ENCODE measurements around the gene RNF220. TPM values are rescaled to one million over a fixed set of nuclear protein-coding genes. Genes with fewer than 3 reads are reported as not detected.
A peak's percentile ranks its signal among the peaks of the same experiment; 100 is the strongest.

The RNF220 gene
- total and polyA plus RNA-seq, 2 of the 13 experiments (the other 11 are each of a cell fraction or from before 2014, with no cell fraction given), result 48.2 to 72.1 TPM

DNA sequence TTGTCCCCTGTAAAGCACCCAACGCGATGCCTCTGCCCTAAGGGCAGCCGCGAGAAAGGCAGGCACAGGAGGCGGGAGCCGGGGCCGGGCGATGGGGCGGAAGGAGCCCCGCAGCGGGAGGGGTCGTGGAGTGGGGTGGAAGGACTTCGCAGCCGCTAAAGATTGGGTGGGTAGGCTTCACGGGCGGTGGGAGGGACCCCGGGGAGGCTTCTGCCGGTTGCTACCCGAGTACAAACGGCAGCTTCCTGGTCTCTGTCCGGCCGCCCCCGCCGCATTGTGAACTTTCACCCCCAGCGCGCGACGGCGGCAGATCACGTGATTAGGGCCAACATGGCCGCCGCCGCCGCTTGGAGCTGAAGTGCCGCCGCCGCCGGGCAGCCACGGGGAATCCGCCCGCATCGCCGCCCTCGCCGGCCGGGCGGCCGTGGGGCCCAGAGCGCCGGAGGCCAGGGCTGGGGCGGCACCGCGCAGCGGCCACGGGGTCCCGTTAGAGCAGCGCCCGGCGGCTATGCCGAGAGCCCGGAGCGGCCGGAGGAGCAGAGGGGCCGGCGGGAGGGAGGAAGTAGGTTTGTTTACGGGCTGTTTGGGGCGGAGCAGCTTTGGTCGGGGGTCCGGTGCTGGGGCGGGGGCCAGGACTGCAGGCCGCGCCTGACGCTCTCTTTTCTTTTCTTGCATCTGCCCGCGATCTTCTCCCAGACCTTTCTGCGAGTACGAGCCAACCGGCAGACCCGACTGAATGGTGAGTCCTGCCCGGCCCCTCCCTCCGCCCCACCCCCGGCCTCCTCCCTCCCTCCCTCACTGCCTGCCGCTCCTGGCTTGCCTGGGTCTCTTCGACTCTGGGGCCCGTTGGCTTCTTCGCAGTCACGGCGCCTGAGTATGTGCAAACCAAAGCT is 226.8 kb downstream of the RNF220 start (continued):
- peak; percentile 67; the same call in 1 of the 2 replicates for TF ChIP-seq ZNF563 (CRISPR knock-in tag; IDR thresholded peaks at IDR 0.05)
- TF ChIP-seq, protein P1, sequence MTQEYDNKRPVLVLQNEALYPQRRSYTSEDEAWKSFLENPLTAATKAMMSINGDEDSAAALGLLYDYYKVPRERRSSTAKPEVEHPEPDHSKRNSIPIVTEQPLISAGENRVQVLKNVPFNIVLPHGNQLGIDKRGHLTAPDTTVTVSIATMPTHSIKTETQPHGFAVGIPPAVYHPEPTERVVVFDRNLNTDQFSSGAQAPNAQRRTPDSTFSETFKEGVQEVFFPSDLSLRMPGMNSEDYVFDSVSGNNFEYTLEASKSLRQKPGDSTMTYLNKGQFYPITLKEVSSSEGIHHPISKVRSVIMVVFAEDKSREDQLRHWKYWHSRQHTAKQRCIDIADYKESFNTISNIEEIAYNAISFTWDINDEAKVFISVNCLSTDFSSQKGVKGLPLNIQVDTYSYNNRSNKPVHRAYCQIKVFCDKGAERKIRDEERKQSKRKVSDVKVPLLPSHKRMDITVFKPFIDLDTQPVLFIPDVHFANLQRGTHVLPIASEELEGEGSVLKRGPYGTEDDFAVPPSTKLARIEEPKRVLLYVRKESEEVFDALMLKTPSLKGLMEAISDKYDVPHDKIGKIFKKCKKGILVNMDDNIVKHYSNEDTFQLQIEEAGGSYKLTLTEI (CRISPR knock-in tag; conservative IDR thresholded peaks at IDR 0.05), result no peak
- no peak for TF ChIP-seq MIER3 (CRISPR knock-in tag; IDR thresholded peaks at IDR 0.05; ENCODE audit: borderline replicate concordance)
- TF ChIP-seq ZNF354B (CRISPR knock-in tag; IDR thresholded peaks at IDR 0.05), result no peak
- peak; percentile 97 for TF ChIP-seq YY1 (IDR thresholded peaks at IDR 0.05; ENCODE audit: insufficient read depth, insufficient replicate concordance, low read depth, low read length)
- TF ChIP-seq ASH2L (IDR thresholded peaks at IDR 0.05; ENCODE audit: insufficient read length, low read depth, low read length), result peak; percentile 77
- TF ChIP-seq ZNF335 (CRISPR knock-in tag; IDR thresholded peaks at IDR 0.05), result no peak
- no peak for TF ChIP-seq ZNF83 (CRISPR knock-in tag; IDR thresholded peaks at IDR 0.05; ENCODE audit: borderline replicate concordance)
- TF ChIP-seq ZSCAN21 (CRISPR knock-in tag; IDR thresholded peaks at IDR 0.05; ENCODE audit: borderline replicate concordance), result no peak; the same call in 1 of the 2 replicates
- no peak for TF ChIP-seq NRL (CRISPR knock-in tag; IDR thresholded peaks at IDR 0.05; ENCODE audit: borderline replicate concordance)
- no peak for TF ChIP-seq ZBTB42 (CRISPR knock-in tag; IDR thresholded peaks at IDR 0.05)
- TF ChIP-seq, protein P2, sequence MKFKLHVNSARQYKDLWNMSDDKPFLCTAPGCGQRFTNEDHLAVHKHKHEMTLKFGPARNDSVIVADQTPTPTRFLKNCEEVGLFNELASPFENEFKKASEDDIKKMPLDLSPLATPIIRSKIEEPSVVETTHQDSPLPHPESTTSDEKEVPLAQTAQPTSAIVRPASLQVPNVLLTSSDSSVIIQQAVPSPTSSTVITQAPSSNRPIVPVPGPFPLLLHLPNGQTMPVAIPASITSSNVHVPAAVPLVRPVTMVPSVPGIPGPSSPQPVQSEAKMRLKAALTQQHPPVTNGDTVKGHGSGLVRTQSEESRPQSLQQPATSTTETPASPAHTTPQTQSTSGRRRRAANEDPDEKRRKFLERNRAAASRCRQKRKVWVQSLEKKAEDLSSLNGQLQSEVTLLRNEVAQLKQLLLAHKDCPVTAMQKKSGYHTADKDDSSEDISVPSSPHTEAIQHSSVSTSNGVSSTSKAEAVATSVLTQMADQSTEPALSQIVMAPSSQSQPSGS (CRISPR knock-in tag; IDR thresholded peaks at IDR 0.05), result no peak
- TF ChIP-seq NFYB (CRISPR knock-in tag; IDR thresholded peaks at IDR 0.05), result no peak
- TF ChIP-seq, protein P3, sequence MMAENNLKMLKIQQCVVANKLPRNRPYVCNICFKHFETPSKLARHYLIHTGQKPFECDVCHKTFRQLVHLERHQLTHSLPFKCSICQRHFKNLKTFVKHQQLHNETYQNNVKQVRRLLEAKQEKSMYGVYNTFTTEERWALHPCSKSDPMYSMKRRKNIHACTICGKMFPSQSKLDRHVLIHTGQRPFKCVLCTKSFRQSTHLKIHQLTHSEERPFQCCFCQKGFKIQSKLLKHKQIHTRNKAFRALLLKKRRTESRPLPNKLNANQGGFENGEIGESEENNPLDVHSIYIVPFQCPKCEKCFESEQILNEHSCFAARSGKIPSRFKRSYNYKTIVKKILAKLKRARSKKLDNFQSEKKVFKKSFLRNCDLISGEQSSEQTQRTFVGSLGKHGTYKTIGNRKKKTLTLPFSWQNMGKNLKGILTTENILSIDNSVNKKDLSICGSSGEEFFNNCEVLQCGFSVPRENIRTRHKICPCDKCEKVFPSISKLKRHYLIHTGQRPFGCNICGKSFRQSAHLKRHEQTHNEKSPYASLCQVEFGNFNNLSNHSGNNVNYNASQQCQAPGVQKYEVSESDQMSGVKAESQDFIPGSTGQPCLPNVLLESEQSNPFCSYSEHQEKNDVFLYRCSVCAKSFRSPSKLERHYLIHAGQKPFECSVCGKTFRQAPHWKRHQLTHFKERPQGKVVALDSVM (CRISPR knock-in tag; IDR thresholded peaks at IDR 0.05), result peak; percentile 16; the same call in 1 of the 2 replicates
